ENCODE data around the gene SDK2. TPM values are rescaled to one million over a fixed set of nuclear protein-coding genes. Genes with fewer than 3 reads are reported as not detected.

SDK2 gene
- total RNA-seq, 1 donor, result under 0.01 TPM

DNA sequence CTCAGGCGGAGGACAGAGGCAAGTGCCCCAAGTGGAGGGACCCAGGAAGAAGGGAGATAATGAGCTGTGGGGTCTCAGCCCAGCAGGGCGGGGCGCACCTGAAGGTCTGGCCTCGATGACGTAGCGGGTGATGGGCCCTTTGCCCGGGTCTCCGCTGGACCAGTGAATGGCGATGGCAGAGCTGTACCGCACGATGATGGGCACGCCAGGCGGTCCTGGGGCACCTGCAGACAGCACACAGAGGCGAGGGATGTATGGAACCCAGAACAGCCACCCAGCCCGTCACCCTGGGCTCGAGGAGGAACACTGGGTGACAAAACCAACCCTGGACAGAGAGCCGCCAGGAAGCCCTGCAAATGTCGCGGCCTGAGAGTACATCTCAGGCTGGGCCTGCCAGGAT, 286.3 kb downstream of the SDK2 start:
- H3K4me3 ChIP-seq (ENCODE audit: insufficient read depth, low read length), result no peak overlapping the region
- no peaks in the 10 kb centered on the region for H3K79me2 ChIP-seq (ENCODE audit: insufficient read depth, low read length)
- no peak overlapping the region for H3K4me2 ChIP-seq (ENCODE audit: insufficient read depth, low read length)
- peaks cover 6% of the 10 kb centered on the region for H3K27me3 ChIP-seq (ENCODE audit: insufficient read depth, low read length)
- H3K36me3 ChIP-seq (ENCODE audit: insufficient read depth, low read length), result no peaks in the 10 kb centered on the region
- no peak for DNase-seq (ENCODE audit: insufficient read length, low spot score, missing footprints)
- H2AFZ ChIP-seq (ENCODE audit: low read length), result no peak overlapping the region
- H3K9me3 ChIP-seq (ENCODE audit: low read depth, low read length), result no peaks in the 10 kb centered on the region
- no peaks in the 10 kb centered on the region for H4K20me1 ChIP-seq (ENCODE audit: insufficient read depth, low read length)
- no peak overlapping the region for H3K27ac ChIP-seq (ENCODE audit: low read depth, low read length)
- no peaks in the 10 kb centered on the region for H3K4me1 ChIP-seq (ENCODE audit: insufficient read depth, low read length)
- no peak for TF ChIP-seq CTCF (IDR thresholded peaks at IDR 0.05; ENCODE audit: extremely low read depth, low read depth, low read length)

- Histone ChIP-seq H3K36me3 (ENCODE audit: insufficient read depth, low read length) (no peaks in the 10 kb centered on the region), H4K20me1 (ENCODE audit: insufficient read depth, low read length) (no peaks in the 10 kb centered on the region), H3K4me2 (ENCODE audit: insufficient read depth, low read length) (no peak overlapping the region), H3K9me3 (ENCODE audit: low read depth, low read length) (no peaks in the 10 kb centered on the region), H3K4me3 (ENCODE audit: insufficient read depth, low read length) (no peak overlapping the region), H2AFZ (ENCODE audit: low read length) (no peak overlapping the region), H3K79me2 (ENCODE audit: insufficient read depth, low read length) (no peaks in the 10 kb centered on the region), H3K27ac (ENCODE audit: low read depth, low read length) (no peak overlapping the region), H3K27me3 (ENCODE audit: insufficient read depth, low read length) (peaks cover 6% of the 10 kb centered on the region), H3K4me1 (ENCODE audit: insufficient read depth, low read length) (no peaks in the 10 kb centered on the region)
- no peak for DNase-seq (ENCODE audit: insufficient read length, low spot score, missing footprints)
- TF ChIP-seq CTCF (IDR thresholded peaks at IDR 0.05; ENCODE audit: extremely low read depth, low read depth, low read length), result no peak
Observed at GRCh38 chr17:73357318-73357717, 286.9 kb downstream of the SDK2 start.

- no peaks in the 10 kb centered on the region for H3K4me1 ChIP-seq (ENCODE audit: insufficient read depth, low read length)
- no peaks in the 10 kb centered on the region for H3K9me3 ChIP-seq (ENCODE audit: low read depth, low read length)
- H3K36me3 ChIP-seq (ENCODE audit: insufficient read depth, low read length), result no peaks in the 10 kb centered on the region
- no peaks in the 10 kb centered on the region for H4K20me1 ChIP-seq (ENCODE audit: insufficient read depth, low read length)
- no peak overlapping the region for H3K27ac ChIP-seq (ENCODE audit: low read depth, low read length)
- H3K4me2 ChIP-seq (ENCODE audit: insufficient read depth, low read length), result no peak overlapping the region
- no peak for TF ChIP-seq CTCF (IDR thresholded peaks at IDR 0.05; ENCODE audit: extremely low read depth, low read depth, low read length)
- no peaks in the 10 kb centered on the region for H3K79me2 ChIP-seq (ENCODE audit: insufficient read depth, low read length)
- H3K27me3 ChIP-seq (ENCODE audit: insufficient read depth, low read length), result peaks cover 6% of the 10 kb centered on the region
- H3K4me3 ChIP-seq (ENCODE audit: insufficient read depth, low read length), result no peak overlapping the region
- H2AFZ ChIP-seq (ENCODE audit: low read length), result no peak overlapping the region
- peak; percentile 69 for DNase-seq (ENCODE audit: insufficient read length, low spot score, missing footprints)
Observed at GRCh38 chr17:73356561-73357170, 287.6 kb downstream of the SDK2 start.

DNA sequence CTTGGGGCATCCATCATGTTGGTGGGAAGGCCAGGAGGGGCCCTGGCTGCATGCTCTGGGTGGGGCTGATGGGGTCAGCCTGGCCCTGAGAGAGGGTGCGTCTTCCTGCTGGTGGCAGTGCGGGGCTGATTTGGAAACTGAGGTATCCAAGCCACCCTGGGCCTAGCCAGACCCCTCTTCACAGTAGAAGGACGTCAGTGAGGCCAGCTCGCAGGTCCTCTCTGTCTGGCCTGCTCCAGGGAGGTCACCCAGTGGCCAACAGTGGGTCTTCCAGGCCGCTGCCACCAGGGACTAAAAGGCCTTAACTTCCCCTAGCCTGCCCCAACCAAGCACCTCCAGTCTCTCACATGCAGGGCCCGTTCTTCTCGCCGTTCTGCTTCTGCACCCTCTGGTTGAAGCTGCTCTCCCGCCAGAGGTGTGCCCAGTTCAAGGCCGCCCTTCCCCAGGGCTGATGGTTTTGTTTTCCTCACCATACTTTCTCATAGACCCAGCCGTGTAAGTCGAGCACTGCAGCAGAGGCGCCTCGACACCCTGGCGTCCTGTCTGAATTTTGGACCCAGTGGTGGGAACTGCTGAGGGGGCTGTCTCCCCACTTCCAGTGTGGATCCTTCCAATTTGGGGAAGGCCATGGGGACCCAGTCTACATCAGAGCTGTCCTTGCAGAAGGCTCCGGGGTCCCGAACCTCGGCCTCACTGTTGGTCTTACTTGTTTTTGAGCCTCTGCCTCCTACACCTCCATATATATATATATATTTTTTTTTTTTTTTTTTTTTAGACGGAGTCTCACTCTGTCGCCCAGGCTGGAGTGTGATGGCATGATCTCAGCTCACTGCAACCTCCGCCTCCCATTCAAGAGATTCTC, 289.6 kb downstream of the SDK2 start:
- Histone ChIP-seq H3K79me2 (ENCODE audit: insufficient read depth, low read length) (no peaks in the 10 kb centered on the region), H3K4me2 (ENCODE audit: insufficient read depth, low read length) (no peak overlapping the region), H3K9me3 (ENCODE audit: low read depth, low read length) (no peaks in the 10 kb centered on the region), H3K4me3 (ENCODE audit: insufficient read depth, low read length) (no peak overlapping the region), H3K27me3 (ENCODE audit: insufficient read depth, low read length) (peaks cover 8% of the 10 kb centered on the region), H4K20me1 (ENCODE audit: insufficient read depth, low read length) (no peaks in the 10 kb centered on the region), H3K4me1 (ENCODE audit: insufficient read depth, low read length) (no peaks in the 10 kb centered on the region), H3K27ac (ENCODE audit: low read depth, low read length) (no peak overlapping the region), H3K36me3 (ENCODE audit: insufficient read depth, low read length) (no peaks in the 10 kb centered on the region), H2AFZ (ENCODE audit: low read length) (no peak overlapping the region)
- no peak for TF ChIP-seq CTCF (IDR thresholded peaks at IDR 0.05; ENCODE audit: extremely low read depth, low read depth, low read length)
- DNase-seq (ENCODE audit: insufficient read length, low spot score, missing footprints), result peak; percentile 73
